Upper lobe of left lung (tissue), 4 donors: ENCODE results near the gene OPN1LW.
"Not testable (repeated sequence)": the region's sequence is repeated elsewhere in the genome, so short reads cannot be mapped to it uniquely, and the experiment has no call there.

Source experiments
- EP300 ChIP-seq, 4 donors: sonication (generic); formaldehyde crosslinking; IDR thresholded peaks; one replicate each; pipeline ENCODE4 v1.5.1; 2017; ENCODE audit warnings: antibody characterized with exemption in 4 of 4, control low read depth in 2 of 4
- POLR2A ChIP-seq, 4 donors: fragments of 450-650 bp; IDR thresholded peaks; one replicate each; pipeline ENCODE4 v1.5.1; 2016 to 2017; ENCODE audit warnings: antibody characterized with exemption in 4 of 4, mild to moderate bottlenecking in 2 of 4
- POLR2AphosphoS5 ChIP-seq, 2 donors: sonication (generic); formaldehyde crosslinking; IDR thresholded peaks; one replicate each; pipeline ENCODE4 v1.5.1; 2017; ENCODE audit warnings: antibody characterized with exemption in 2 of 2
- TF ChIP-seq, protein P1 (sequence below), 6 experiments: fragments of 450-650 bp in 4 of 6; fragments of 200-600 bp in 2 of 6; sonication (generic) in 2 of 6; IDR thresholded peaks; one replicate each; pipeline ENCODE4 v1.5.1; 2016 to 2019; ENCODE audit warnings: antibody characterized with exemption in 6 of 6

DNA sequence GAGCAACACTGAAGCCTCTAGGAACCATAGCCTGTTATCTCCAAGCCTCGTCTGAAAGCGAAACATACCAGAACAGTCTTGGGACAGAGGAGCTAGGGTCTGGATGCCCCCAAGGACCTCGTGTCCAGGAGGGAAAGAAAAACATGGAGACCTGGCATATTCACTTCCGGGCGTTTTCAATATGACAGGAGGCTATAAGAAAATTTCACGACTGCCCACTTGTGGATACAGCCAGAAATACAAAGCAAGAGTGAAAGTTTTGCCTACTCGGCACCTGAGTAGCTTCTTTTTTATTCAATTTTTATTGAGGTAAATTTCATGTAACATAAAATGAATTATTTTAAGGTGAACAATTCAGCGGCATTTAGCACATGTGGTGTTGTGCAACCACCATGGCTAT lies 20.9 kb downstream of the OPN1LW start:
- not testable (repeated sequence) for TF ChIP-seq POLR2A, POLR2AphosphoS5, EP300 (IDR thresholded peaks at IDR 0.05)
- TF ChIP-seq, protein P1, sequence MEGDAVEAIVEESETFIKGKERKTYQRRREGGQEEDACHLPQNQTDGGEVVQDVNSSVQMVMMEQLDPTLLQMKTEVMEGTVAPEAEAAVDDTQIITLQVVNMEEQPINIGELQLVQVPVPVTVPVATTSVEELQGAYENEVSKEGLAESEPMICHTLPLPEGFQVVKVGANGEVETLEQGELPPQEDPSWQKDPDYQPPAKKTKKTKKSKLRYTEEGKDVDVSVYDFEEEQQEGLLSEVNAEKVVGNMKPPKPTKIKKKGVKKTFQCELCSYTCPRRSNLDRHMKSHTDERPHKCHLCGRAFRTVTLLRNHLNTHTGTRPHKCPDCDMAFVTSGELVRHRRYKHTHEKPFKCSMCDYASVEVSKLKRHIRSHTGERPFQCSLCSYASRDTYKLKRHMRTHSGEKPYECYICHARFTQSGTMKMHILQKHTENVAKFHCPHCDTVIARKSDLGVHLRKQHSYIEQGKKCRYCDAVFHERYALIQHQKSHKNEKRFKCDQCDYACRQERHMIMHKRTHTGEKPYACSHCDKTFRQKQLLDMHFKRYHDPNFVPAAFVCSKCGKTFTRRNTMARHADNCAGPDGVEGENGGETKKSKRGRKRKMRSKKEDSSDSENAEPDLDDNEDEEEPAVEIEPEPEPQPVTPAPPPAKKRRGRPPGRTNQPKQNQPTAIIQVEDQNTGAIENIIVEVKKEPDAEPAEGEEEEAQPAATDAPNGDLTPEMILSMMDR (IDR thresholded peaks at IDR 0.05), result not testable (repeated sequence)
